GM18951 (cell line): ENCODE data around the gene KRT36.

Experiments
- POLR2A ChIP-seq: IDR thresholded peaks from 4 replicates; pipeline ENCODE4 v1.6.1; 2011; ENCODE audit warnings: mild to moderate bottlenecking; ENCODE audit not compliant: insufficient read length, insufficient read depth; ENCODE audit errors: extremely low read depth
- in situ Hi-C: fragments of 300-500 bp; cut with MboI; formaldehyde crosslinking; loops from one replicate; pipeline ENCODE4 v1.12.0; 2022; ENCODE audit warnings: low sequenced_read_pairs, mixed read lengths, inconsistent platforms; ENCODE audit not compliant: unreplicated experiment

The KRT36 gene

GRCh38 chr17:41489531-41489930 is at the start of gene KRT36:
TSS of gene KRT36 (minus strand) at chr17:41489910. CDS start at chr17:41489864, 46 bp downstream.
- in situ Hi-C loops = no loop called here
- no peak for TF ChIP-seq POLR2A

- no peak for TF ChIP-seq POLR2A
- in situ Hi-C loops = no loop called here
Measured at GRCh38 chr17:41539071-41539492, 49.4 kb upstream of the KRT36 start.

DNA sequence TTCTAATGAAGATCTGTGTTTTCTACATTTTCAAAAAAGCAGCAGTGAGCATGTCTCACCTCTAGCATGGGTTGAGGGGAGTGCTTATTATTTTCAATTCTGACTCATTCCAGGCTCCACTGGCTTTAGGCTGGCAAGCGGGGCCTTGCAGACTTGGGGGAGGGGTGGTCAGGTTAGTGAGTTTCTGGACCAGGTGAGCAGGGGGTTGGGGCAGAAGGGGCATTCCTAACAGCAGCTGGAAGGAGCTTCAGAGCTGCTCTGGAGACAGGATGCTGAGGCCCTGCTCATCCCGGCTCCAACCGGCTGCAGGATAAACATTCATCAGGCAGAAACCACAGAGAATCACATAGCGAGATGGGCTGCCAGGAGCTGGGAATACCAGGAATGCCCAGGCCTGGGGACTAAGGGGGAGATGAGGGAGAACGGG is 48.9 kb upstream of the KRT36 start:
- in situ Hi-C loops = no loop called here
- no peak for TF ChIP-seq POLR2A

DNA sequence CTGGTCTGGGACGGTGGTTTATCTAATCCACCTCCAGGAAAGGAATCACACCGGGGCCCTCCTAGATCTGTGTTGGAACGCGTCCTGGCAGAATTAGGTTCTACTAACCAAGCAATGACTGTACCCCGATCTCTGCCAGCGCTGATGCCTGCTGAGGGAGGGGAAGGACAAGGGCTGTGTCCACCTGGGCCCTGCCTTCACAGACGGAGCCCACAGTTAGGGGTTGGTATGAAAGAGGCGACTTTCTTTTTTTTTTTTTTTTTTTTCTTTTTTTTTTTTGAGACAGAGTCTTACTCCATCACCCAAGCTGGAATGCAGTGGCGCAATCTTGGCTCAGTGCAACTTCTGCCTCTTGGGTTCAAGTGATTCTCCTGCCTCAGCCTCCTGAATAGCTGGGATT is 48.3 kb upstream of the KRT36 start:
- no peak for TF ChIP-seq POLR2A
- in situ Hi-C loops = no loop called here

DNA sequence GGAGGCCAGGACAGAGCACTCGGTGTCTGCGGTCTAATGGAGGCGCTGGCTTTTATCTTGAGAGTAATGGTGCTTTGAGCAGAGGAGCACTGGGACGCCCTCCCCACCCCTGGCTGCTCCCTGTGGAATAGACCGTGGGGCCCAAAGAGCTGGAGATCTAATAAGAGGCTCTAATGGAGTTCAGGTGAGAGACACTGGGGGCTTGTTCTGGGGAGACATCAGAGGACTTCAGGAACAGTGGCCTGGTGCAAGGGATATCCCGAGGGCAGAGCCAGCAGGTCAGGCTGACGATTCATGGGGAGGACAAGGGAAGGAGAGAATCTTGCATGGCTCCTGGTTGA is 47.9 kb upstream of the KRT36 start:
- in situ Hi-C loops = no loop called here

DNA sequence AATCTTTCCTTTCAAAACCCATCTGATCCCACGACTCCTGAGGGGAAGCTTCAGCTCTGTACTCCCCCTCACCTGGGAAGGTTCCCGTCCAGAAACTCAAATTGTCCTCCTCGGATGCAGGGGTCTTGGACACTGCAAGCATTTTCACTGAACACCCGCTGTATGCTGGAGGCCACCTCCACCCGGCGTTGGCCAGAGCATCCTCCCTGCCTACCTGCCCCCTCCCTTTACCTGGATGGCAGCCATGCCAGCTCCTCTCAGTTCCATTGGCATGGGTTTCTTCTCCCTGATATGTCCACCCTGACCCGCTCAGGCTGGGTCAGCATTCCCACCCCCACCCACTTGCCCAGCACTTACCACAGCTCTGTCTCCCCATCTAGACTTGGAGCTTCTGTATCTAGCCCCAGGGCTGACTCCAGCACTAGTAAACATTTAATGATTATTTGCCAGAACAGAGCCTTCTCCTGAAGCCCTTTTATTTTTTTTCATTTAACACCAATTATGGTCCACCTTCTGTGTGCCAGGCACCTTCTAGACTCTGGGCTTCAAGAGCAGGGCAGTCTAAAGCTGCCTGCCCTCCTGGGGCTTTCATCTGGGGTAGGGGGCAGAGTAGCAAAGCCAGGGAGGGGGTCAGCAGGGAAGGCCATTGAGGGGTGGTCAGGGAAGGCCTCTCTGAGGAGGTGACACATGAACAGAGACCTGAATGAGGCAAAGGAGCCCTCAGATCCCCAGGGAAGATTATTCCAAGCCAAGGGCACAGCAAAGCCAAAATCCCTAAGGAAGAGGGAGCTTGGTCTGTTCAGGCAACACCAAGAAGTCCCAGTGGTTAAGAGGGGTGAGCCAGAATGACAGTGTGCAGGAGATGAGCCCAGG is 47.3 kb upstream of the KRT36 start:
- no peak for TF ChIP-seq POLR2A
- in situ Hi-C loops = no loop called here

More for the DNA sequence above, 47.9 kb upstream of the KRT36 start:
- no peak for TF ChIP-seq POLR2A

DNA sequence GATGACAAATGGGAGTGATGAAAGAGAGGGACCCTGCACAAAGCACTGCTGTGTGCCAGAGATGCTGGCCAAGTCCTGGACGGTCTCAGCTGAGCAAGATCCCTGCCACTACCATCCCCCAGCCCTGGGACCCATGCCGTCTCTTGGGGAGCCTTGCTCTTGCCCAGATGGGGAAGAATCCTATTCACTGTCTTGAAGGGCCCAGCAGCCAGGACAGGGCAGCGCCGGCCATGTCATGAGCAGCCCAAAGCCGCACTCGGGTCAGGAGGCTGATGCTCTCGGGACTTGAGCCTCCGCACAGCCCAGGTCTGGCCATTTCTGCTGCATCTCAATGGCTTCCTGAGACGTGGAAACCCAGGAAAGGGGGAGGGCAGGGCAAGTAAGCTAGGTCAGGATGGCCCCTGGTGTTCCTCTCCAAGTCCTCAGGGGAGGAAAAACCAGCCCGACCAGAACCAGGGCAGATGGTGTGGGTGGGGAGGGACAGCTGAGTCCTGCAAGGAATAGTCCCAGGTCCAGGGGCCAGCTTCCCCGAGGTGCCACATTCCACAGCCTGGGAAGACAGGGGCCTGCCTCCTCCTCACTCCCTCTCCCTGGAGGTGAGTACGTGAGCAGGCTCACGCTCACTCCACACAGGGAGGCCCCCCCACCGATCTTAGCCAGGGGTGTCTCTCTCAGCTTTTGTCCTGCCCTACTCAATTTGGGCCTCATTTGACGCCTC is 46.2 kb upstream of the KRT36 start:
- TF ChIP-seq POLR2A = no peak
- in situ Hi-C loops = no loop called here

- no peak for TF ChIP-seq POLR2A
- in situ Hi-C loops = no loop called here
Measured at GRCh38 chr17:41534899-41535546, 45.3 kb upstream of the KRT36 start.

GRCh38 chr17:41533613-41534012 is 43.9 kb upstream of the KRT36 start:
- no peak for TF ChIP-seq POLR2A
- in situ Hi-C loops = no loop called here

DNA sequence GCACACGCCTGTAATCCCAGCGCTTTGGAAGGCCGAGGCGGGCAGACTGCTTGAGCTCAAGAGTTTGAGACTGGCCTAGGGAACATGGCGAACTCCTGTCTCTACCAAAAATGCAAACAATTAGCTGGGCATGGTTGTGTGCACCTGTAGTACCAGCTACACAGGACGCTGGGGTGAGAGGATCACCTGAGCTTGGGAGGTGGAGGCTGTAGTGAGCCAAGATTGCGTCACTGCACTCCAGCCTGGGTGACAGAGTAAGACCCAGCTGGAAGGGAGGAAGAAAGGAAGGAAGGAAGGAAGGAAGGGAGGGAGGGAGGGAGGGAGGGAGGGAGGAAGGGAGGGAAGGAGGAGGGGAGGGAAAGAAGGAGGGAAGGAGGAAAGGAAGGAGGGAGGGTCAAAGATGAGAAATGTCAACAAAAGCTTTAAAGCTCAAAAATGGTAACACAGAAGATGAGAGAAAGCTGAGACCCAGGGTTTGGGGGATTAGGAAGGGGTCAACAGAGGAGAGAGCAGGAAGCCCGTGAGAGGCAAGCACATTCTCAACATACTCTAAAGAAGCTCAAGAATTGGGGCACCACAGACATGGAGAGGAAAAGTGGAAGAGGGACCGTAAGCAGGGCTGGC is 43.3 kb upstream of the KRT36 start:
- no peak for TF ChIP-seq POLR2A
- in situ Hi-C loops = no loop called here

DNA sequence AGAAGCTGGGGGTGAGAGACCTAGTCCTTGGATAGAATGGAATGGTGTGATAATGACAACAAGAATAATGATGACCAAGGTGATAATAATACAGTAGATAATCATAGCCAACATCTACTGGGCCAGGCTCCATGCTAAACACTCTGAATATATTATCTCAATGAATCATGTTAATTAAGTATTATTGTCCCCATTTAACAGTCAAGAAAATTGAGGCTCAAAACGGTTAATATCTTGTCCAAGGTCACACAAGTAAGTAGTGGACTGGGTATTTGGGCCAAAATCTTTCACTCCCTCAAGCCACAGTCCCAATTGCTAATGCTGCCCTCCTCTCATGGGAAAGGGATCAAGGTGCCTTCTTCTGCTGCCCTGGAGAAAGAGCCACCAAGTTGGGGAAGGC is 42.3 kb upstream of the KRT36 start:
- in situ Hi-C loops = no loop called here
- no peak for TF ChIP-seq POLR2A

- TF ChIP-seq POLR2A = no peak
- in situ Hi-C loops = no loop called here
Measured at GRCh38 chr17:41530062-41531048, 40.6 kb upstream of the KRT36 start.
